OCI-LY7 (cell line): ENCODE measurements around the gene SLC43A2.

Source experiments
- CTCF ChIP-seq: fragments of 200-600 bp; sonication (generic); conservative IDR thresholded peaks from 2 replicates; pipeline ENCODE4 v1.5.1; 2014; ENCODE audit warnings: mild to moderate bottlenecking, antibody characterized with exemption, low read length, moderate library complexity, mixed read lengths
- EZH2phosphoT487 ChIP-seq: fragments of 200-600 bp; sonication (generic); IDR thresholded peaks from 2 replicates; pipeline ENCODE4 v1.6.1; 2018; ENCODE audit warnings: low read depth, borderline replicate concordance, mild to moderate bottlenecking, mixed run types, antibody characterized with exemption, low read length, moderate library complexity, mixed read lengths

- no peak for TF ChIP-seq CTCF
- no peak for TF ChIP-seq EZH2phosphoT487
Measured at GRCh38 chr17:1616101-1616500, 12.5 kb downstream of the SLC43A2 start.
